RWPE2 (cell line): ENCODE results near the gene MMUT.
A peak's percentile ranks its signal among the peaks of the same experiment; 100 is the strongest.

ENCODE experiments used
- ATAC-seq: fragments of 200-7000 bp; cut with Tn5 transposase; 3 replicates; pipeline ENCODE4 v1.9.1; 2021; ENCODE audit warnings: low read depth
- DNase-seq: peaks from one replicate; pipeline ENCODE4 v3.0.0-alpha.2; 2020; ENCODE audit warnings: low spot score
- H3K27ac ChIP-seq: fragments of 450-650 bp; 2 replicates; pipeline ENCODE4 v1.5.1; 2017; ENCODE audit warnings: mild to moderate bottlenecking; ENCODE audit not compliant: poor library complexity, severe bottlenecking
- H3K27me3 ChIP-seq: fragments of 250-450 bp; sonication (Bioruptor Pico); 2 replicates; pipeline ENCODE4 v1.5.1; 2021; ENCODE audit warnings: mild to moderate bottlenecking, moderate library complexity; ENCODE audit not compliant: insufficient read depth, poor library complexity, severe bottlenecking
- H3K36me3 ChIP-seq: fragments of 250-450 bp; sonication (Bioruptor Pico); 2 replicates; pipeline ENCODE4 v1.5.1; 2020; ENCODE audit warnings: low read depth, mild to moderate bottlenecking, moderate library complexity
- H3K4me1 ChIP-seq: fragments of 250-450 bp; sonication (Bioruptor Pico); 2 replicates; pipeline ENCODE4 v1.5.1; 2021; ENCODE audit warnings: mild to moderate bottlenecking, moderate library complexity; ENCODE audit not compliant: insufficient read depth, poor library complexity, severe bottlenecking
- H3K4me3 ChIP-seq: fragments of 250-450 bp; sonication (Bioruptor Pico); 2 replicates; pipeline ENCODE4 v1.5.1; 2021; ENCODE audit warnings: mild to moderate bottlenecking, moderate library complexity; ENCODE audit not compliant: severe bottlenecking
- H3K9me3 ChIP-seq: fragments of 250-450 bp; sonication (Bioruptor Pico); 2 replicates; pipeline ENCODE4 v1.5.1; 2021; ENCODE audit warnings: mild to moderate bottlenecking, moderate library complexity; ENCODE audit not compliant: severe bottlenecking
- CTCF ChIP-seq: fragments of 450-650 bp; IDR thresholded peaks from one replicate; pipeline ENCODE4 v1.5.1; 2017; ENCODE audit warnings: mild to moderate bottlenecking, moderate library complexity; ENCODE audit not compliant: poor library complexity, severe bottlenecking

MMUT gene

GRCh38 chr6:49462927-49463611 lies at the start of gene MMUT, which contains the start of gene CENPQ:
Gene MMUT (minus strand): TSS chr6:49463253. CDS start chr6:49459466, 3,787 bp downstream.
Gene CENPQ (plus strand): TSS chr6:49463370. CDS start chr6:49470177, 6,807 bp downstream.
- ATAC-seq (peak; percentile 97), DNase-seq (peak; percentile 94)
- peak within 1 kb of the TSS; percentile 42 for H3K27ac ChIP-seq

GRCh38 chr6:49509342-49509741 lies 46.3 kb upstream of the MMUT start:
- ATAC-seq (no peak), DNase-seq (no peak)
- Histone ChIP-seq H3K36me3 (no peaks in the 10 kb centered on the region), H3K9me3 (no peaks in the 10 kb centered on the region), H3K4me3 (no peak overlapping the region), H3K4me1 (no peaks in the 10 kb centered on the region), H3K27me3 (no peaks in the 10 kb centered on the region), H3K27ac (no peak overlapping the region)
- no peak for TF ChIP-seq CTCF

More at GRCh38 chr6:49462927-49463611, at the start of gene MMUT, which contains the start of gene CENPQ:
- Histone ChIP-seq H3K4me1 (peaks cover 12% of the 10 kb centered on the region), H3K4me3 (peak within 1 kb of the TSS; percentile 69), H3K9me3 (no peaks in the 10 kb centered on the region), H3K27me3 (no peaks in the 10 kb centered on the region), H3K36me3 (peaks cover 14% of the 10 kb centered on the region)
- no peak for TF ChIP-seq CTCF

GRCh38 chr6:49506569-49507111 lies 43.6 kb upstream of the MMUT start:
- TF ChIP-seq CTCF: no peak
- no peaks in the 10 kb centered on the region for H3K4me1 ChIP-seq
- H3K4me3 ChIP-seq: no peak overlapping the region
- H3K27me3 ChIP-seq: no peaks in the 10 kb centered on the region
- DNase-seq: no peak
- H3K27ac ChIP-seq: no peak overlapping the region
- no peak for ATAC-seq
- H3K36me3 ChIP-seq: no peaks in the 10 kb centered on the region
- no peaks in the 10 kb centered on the region for H3K9me3 ChIP-seq

- Histone ChIP-seq H3K4me3 (no peak overlapping the region), H3K27ac (no peak overlapping the region), H3K36me3 (no peaks in the 10 kb centered on the region), H3K4me1 (no peaks in the 10 kb centered on the region), H3K27me3 (no peaks in the 10 kb centered on the region), H3K9me3 (no peaks in the 10 kb centered on the region)
- ATAC-seq (no peak), DNase-seq (no peak)
- TF ChIP-seq CTCF: no peak
Measured at GRCh38 chr6:49504666-49505065, 41.6 kb upstream of the MMUT start.

GRCh38 chr6:49499623-49500022 lies 36.6 kb upstream of the MMUT start, which contains the start of gene GLYATL3:
Gene GLYATL3 (plus strand): TSS chr6:49499923. CDS start chr6:49511991, 12,068 bp downstream.
- ATAC-seq (no peak), DNase-seq (no peak)
- Histone ChIP-seq H3K36me3 (no peaks in the 10 kb centered on the region), H3K27ac (no peak within 1 kb of the TSS), H3K4me3 (no peak within 1 kb of the TSS), H3K9me3 (no peaks in the 10 kb centered on the region), H3K4me1 (no peaks in the 10 kb centered on the region), H3K27me3 (peaks cover 8% of the 10 kb centered on the region)
- TF ChIP-seq CTCF: no peak
